GM19468 (cell line): Measurements from ENCODE around the gene DPH1.
"Not testable (repeated sequence)": the region's sequence is repeated elsewhere in the genome, so short reads cannot be mapped to it uniquely, and the experiment has no call there.

Experiments
- ATAC-seq: cut with Tn5 transposase; IDR thresholded peaks from one replicate; pipeline ENCODE4 v1.9.1; 2021; ENCODE audit warnings: mild to moderate bottlenecking, moderate library complexity, moderate number of reproducible peaks; ENCODE audit not compliant: unreplicated experiment; ENCODE audit errors: extremely low read depth

The DPH1 gene

DNA sequence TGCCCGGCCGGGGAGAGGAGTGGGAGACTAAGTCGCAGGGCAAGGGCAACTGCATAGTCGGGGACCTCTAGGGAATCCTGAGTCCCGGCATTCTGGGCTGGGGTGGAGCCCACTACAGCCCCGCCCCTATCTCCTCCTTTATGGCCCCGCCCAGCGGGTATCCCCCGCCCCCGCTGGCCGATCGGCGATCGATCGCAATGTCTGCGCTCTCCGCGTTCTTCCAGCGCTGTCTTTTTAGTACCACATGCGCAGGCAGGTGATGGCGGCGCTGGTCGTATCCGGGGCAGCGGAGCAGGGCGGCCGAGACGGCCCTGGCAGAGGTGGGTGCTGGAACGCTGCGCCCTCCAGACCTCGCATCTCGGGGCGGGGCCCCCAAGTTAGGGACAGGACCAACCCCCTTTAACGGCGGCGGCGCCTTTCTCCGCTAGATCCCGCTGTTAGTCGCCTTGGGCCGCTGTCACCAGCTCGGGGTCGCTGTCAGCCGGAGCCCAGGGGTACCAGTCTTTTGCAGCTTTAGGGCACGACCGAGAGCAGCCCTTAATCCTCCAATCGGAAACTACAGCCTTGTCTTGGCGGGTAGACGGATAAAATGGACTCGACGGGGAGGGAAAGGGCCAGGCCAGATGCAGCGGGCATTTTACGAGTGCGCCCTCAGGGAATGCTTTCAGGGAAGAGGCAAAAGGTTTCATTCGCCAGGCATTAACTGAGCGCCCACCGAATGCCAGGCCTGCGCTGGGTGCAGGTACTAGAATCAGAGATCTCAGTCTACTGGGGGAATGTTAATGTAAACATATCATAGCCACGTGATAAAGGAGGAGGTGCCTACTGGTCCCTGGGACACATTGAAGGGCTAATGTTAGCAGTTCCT, at the start of gene DPH1:
Gene DPH1 (plus strand): TSS at position 243 of the 868 bp plus-strand sequence. CDS start 17 bp downstream, at position 260.
- ATAC-seq: no peak

DNA sequence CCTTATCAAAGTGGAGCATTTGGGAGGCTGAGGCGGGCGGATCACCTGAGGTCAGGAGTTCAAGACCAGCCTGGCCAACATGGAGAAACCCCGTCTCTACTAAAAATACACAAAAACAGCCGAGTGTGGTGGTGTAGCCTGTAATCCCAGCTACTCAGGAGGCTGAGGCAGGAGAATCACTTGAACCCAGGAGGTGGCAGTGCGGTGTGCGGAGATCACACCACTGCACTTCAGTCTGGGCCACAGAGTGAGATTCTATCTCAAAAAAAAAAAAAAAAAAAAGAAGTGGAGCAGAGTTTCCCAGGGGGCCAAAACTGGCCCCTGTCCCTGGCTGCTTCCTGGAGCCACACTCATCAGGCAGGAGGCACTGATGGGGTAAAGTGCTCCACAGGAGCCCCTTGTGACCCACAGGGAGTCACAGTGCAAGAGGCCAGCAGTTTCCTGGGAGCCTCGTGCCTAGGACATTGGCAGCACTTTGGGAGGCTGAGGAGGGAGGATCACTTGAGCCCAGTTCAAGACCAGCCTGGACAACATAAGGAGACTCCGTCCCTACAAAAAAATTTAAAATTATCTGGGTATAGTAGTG, 49.2 kb upstream of the DPH1 start:
- no peak for ATAC-seq

DNA sequence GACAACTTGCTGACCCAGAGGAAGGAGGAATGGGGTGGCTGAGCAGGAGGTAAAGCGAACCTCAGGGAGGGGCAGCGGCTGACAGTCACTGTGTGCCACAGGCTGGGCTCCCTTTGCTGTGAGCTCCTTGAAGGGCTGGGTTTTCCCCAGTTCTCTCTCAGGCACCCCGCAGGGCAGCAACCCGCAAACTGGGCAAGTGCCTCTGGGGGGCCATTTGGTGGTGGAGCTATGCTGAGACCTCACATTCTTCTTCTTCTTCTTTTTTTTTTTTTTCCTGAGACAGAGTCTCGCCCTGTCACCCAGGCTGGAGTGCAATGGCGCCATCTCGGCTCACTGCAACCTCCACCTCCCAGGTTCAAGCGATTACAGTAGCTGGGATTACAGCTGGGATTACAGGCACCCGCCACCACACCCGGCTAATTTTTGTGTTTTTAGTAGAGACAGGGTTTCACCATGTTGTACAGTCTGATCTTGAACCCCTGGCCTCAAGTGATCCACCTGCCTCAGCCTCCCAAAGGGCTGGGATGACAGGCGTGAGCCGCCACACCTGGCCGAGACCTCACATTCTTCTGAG, 47.1 kb upstream of the DPH1 start:
- ATAC-seq: not testable (repeated sequence)

DNA sequence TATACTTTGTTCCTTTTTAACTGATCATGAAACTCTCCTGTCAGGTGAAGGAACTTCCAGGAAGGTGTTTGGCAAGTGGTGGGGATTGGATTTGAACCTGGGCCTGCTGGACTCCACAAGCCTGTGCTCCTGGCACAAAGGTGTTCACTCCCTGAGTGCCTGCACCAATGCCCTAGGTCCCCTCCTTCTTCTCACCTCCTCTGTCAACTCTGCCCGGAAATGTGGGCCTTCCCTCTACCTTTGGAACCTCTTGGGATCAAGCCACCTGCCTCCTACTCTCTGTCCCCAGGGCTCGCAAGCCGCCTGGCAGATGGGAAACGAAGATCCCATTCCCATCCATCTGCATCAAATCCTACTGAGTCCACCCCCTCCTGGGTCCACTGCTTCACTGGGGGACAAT, 44.9 kb upstream of the DPH1 start:
- no peak for ATAC-seq

DNA sequence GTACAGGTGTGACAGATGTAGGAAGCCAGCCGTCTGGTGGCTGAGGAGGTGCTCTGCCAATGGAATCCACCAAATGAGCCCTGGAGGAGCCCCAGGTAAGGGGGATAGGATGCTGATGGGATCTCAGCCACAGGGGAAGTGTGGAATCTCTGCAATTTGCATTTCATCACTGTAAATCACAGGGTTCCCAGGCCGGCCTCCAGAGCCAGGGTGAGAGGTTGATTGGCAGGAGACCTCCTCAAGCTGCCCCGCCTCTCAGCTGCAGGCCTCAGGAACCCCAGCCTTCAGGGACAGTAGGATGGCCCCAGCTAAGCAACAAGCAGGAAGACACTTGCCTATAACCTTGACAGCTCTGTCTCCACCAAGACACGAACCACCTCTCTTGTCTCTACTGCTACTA, 44.3 kb upstream of the DPH1 start:
- ATAC-seq: no peak

DNA sequence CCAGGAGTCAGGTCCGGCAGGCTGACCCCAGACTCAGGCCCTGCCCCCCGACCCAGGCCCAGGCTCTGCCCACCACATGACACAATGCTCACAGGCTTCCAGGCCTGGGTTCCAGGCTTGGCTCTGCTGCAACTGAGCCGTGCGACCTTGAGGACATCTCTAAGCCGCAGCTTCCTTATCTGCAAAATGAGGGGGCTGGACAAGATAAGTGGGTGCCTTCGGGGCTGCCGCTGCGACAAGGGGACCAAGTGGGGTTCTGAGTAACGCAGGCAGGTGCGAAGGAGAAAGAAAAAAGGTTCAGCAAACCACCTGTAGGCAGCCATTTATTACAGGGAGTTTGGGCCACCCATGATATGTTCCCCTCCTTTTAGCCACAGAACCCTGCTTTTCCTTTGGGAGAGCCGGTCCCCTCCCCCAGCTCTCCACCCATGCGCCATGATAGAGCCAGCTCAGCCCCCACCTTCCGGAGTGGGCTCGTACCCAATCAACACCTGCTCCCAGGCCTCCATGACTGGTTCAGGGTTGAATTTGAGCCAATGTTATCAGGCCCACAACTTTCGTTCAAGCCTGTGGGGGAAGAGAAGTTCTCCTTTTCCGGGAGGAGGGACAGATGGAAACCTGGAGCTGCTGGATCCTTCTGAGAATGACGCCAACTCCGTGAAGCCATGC, 43.0 kb upstream of the DPH1 start:
- no peak for ATAC-seq

DNA sequence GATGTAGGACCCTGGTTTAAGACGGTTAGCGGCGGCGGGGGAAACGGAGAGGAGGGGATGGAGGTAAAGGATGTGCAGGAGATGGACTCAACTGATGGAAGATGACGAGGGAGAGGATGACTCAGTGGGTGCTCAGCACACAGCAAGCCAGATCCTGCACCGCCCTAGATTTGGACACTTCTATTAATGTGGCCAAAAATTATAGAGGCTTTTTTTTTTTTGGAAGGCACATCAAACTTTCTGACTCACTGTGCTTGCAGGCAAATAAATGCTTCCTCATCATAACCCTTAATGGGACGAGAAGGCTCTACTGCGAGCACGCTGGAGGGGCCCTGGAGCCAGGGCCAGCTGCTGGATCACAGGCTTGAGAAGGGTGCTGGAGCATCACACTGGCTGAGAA, 40.8 kb upstream of the DPH1 start:
- ATAC-seq: no peak

DNA sequence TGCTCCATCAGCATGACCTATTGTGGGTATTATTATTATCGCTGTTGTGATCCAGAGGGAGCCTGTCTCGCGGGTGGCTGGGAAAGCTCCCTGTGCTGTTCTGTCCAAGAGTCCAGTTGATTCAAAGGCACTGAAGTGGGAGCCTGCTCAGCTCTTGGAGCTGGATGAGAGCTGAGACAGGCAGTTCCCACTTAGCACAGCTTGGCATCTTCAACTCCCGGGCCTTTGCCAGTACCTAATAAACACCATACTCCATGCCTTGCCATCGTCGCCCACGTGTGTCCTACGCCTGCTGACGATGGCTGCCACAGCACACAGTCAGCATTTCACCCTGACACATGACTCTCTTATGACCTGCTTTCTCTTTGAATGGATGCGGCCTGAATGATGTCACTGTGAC, 37.4 kb upstream of the DPH1 start:
- ATAC-seq: no peak

DNA sequence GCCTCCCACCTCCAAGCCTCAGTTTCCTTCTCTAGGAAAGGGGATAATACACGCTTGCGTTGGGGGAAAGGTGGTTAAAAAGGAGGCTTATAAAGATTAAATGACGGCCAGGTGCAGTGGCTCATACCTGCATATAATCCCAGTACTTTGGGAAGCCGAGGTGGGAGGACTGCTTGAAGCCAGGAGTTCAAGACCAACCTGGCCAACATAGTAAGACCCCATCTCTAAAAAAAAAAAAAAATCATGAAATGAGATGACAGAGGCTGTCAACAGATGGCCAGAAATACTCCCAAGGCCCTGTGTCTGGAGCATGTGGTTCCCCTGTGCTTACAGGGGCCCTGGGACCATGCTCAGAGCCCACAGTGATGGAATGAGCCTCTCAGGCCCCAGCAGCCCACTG, 35.2 kb upstream of the DPH1 start:
- ATAC-seq: no peak

DNA sequence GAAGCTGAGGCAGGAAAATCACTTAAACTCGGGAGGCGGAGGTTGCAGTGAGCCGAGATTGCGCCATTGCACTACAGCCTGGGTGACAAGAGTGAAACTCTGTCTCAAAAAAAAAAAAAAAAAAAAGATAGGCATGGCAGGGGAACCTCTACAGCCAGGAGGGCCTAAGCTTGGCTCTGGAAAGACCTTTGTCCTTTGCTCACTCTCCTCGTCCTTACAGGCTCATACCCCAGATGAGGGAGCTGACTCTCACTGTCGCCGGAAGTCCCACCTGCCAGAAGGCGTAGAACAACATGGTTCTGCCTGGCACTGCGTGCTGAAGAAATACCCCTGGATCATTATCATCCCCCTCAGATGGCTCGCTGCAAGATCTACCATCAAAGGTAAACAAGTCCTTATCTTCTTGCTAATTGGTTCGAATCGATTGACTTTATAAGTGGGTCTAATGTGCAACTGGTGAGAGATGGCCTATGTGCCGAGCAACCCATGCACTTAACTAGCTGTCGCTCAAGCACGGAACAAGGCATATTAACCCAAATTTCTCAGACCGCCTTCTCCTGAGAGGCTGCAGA, 34.5 kb upstream of the DPH1 start:
- no peak for ATAC-seq

DNA sequence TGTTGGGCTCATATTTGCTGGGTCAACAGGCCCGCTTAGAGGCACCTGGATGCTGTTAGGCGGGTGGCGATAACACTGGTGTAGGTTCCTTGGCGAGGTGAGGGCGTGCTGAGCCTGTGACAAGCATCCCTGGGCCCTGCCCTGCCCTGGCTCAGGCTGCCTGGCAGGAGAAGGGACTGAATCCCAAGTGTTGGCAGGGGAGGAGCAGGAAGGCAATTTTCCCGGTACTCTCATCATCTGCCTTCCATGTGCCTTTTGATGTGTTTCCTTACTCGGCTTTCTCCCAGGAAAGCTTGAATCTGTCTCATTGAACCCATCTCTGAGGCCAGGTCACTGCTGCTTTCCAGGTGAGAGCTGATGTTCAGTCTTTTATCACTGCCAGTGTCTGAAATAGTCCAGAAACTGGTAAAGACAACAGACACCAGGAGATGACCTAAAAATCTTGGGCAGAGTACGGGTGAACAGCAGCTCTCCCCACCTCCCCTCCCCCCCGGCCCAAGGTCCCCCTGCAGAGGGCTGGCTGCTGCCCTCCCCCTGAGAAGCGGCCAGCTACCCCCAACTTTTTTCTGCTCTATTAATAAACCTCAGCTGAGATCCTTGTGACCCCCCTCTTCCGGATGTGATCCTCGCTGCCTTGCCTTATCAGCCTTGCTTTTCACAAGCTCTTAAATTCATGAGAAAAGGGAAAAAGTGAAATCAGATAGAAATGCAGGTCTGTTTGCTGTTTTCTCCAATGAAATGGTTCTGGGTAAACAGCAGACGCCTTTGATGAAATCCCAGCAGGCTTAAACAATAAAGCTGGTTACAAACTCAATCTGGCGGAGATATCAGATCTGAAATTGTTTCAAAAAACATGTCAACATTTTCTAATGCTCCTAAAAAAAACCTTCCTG, 33.8 kb upstream of the DPH1 start:
- no peak for ATAC-seq

DNA sequence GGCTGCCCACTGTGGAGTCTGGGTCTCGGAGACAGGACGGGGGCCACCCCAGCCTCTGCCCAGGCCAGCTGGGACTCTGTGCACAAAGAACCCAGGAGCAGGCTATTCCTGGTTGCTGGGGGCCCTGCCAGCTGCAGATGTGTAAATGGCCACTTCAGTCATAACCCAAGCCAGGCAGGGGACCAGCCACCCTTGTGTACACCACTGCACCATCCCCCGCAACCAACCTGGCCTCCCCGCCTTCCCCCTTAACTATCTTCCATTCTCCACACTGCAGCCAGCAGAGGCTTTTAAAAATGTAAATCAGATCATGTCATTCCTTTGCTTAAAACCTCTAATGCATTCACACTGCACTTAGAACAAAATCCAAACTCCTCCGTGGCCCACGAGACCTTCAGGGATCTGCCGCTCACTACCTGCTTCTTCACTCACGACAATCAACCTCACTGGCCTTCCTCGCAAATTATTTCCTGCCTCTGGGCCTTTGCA, 33.1 kb upstream of the DPH1 start:
- no peak for ATAC-seq

DNA sequence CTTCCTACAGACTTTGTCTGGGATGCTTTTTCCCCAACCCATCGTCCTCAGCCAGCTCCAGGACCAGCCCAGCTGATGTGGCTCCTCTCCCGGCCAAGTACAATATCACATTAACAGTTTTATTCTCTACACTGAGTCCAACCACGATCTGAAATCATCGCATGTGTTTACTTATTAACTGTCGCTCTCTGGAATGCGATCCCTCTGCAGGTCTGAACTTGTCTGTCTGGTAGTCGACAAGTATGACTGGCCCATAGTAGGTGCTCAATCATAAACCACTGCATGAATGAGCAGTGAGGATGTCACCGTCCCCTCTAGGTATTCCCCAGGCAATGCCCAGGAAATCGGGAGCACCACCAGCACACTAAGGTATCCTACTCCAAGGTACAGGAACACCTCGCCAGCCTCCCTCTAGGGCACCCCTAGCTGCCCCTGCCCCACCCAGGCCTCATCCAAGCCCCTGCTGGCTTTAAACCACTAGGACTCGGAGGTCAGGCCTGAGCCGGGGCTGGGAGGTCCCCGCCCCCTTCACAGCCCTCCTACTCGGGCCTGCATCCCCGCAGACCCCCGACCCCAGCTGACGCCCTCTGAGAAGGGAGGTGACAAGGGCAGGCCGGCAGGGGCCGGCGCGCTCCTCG, 32.5 kb upstream of the DPH1 start:
- no peak for ATAC-seq

DNA sequence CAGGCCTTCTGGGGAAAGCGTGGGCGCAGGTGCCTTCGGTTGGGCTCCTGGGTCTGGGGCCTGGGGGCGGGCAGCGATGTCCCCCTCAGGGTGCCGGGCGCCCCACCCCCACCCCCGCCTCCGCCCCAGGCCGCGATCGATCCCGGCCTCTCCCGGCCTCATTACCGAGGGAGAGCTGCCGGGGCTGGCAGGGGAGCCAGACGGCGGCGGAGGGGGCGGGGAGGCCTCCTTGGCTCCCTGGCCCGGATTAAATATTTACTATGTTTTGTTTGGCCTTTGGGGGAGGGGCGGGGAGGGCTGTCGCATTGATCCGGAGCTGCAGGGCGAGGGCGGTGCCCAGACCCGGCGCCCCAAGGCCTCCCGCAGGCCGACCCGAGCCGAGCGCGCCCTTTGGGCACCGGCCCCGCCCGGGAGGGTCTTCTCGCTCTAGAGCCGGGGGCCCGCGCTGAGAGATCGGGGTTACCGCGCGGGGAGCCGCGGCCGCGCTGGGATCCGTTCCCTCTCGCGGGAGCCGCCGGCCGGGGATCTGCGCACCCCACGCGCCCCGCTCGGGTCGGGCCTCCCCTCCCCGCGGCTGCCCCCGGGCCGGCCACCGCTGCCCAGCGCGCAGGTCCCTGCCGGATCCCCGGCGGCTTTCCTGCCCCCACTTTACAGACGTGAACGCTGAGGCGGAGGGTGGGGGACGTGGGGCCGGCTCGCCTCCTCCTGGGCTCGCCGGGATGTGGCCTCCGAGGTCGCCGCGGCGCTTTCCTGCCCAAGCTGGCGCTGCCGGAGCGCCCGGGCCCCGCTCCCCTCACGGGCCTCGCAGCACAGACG, 31.8 kb upstream of the DPH1 start:
- no peak for ATAC-seq

DNA sequence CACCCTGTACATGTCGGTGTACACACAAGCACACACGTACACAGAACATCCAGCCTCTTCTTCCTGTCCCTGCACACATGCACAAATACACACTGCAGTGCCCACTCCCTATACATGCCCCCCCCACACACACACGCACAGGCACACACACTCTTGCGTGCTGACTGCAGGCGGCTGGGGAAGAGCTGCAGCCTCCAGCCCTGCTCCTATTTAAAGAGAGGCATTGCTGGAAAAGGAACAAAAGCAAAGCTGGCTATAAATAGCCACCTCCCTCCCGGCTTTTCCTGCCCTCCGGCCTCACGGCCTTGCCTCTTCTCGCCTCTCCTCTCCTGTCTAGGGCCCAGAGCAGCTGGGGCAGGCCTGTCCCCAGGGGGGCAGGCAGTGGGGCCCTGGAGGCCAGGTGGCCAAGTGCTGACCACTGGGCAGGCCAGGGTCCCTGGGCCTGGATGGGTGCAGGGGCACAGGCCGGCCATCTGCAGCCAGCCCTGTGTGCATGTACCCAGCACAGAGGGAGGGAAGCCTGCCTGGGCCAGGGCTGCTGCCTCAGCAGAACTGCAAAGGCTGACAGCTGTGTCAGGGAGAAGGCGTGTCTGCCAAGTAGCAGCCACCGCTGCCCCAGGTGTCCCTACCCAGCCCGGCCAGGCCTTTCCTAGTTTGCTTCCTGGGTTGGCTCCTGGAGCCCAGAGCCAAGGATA, 30.2 kb upstream of the DPH1 start:
- ATAC-seq: no peak

DNA sequence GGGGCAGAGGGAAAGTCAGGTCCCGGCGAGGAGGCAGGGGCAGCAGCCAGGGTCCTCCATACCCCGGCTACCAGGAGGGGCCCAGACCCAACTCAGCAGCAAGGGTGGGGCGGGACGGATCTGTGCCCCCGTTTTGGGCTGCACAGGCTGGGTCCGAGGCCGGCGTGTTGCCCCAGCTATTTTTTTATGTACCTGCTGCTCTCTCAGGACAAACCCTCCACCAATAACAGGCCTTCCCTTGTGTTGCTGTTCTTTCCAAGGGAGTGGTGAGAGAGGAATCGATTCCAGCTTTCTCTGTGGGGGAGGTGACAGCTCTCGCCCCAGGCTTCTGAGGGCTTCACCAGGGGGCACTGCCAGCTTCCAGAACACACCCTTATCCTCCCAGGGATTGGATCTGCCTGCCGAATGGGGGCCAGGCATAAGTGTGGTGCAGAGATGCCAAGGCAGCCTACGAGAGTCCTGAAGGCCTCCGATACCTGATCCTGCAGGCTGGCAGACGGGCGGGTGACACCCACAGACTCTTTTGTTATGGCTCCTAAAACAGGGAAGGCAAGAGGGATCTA, 27.1 kb upstream of the DPH1 start:
- ATAC-seq: no peak

DNA sequence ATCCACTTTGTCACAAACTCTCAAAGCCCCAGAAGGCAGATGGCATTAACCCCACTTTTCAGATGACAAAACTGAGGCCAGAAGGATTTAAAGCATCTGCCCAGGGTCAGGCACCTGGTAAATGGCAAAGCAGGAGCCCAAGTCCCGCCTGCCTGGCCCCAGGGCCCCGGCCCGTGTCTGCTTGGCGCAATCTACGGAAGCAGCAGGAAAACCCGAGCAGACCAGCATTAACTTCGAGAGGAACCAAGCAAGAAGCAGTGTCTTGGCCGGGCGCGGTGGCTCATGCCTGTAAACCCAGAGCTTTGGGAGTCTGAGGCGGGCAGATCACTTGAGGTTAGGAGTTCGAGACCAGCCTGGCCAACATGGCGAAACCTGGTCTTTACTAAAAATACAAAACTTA, 26.4 kb upstream of the DPH1 start:
- ATAC-seq: no peak
